IMR-90 (cell line): ENCODE data around the gene TMEM63B. TPM values are rescaled to one million over a fixed set of nuclear protein-coding genes. Genes with fewer than 3 reads are reported as not detected.

ENCODE experiments used
- ATAC-seq: fragments of 200-7000 bp; cut with Tn5 transposase; 2 replicates; pipeline ENCODE4 v1.9.1; 2020; ENCODE audit warnings: low read depth, mild to moderate bottlenecking, moderate library complexity
- BruUV-seq: library from RNA; stranded (reverse); fragments of 400-500 nt; replicated peaks from 2 replicates; lab custom pipeline; 2021; lab: Mats Ljungman, UMichigan
- CTCF ChIA-PET: fragments of 300-600 bp; formaldehyde crosslinking; extraction: SDS; loops from one replicate; lab custom pipeline; 2021; ENCODE audit warnings: antibody characterized with exemption; lab: Yijun Ruan, JAX
- POLR2A ChIA-PET: fragments of 300-600 bp; sonication (Branson Sonifier 250); formaldehyde crosslinking; loops from one replicate; lab custom pipeline; 2022; ENCODE audit warnings: antibody characterized with exemption; ENCODE audit not compliant: unreplicated experiment; lab: Charles Lee
- DNase-seq: peaks from one replicate; pipeline ENCODE4 v3.0.0; 2013
- H2AFZ ChIP-seq: replicated peaks from 2 replicates; pipeline ENCODE3; 2013; ENCODE audit warnings: low read length, mild to moderate bottlenecking; ENCODE audit not compliant: poor library complexity
- H2AK5ac ChIP-seq: 2 replicates; pipeline ENCODE4 v1.6.1; 2013; ENCODE audit warnings: low read depth, low read length, inconsistent platforms
- H2AK9ac ChIP-seq: replicated peaks from 2 replicates; pipeline ENCODE3; 2013; ENCODE audit warnings: mild to moderate bottlenecking, low read depth, low read length, moderate library complexity; ENCODE audit not compliant: poor library complexity
- H2BK120ac ChIP-seq: 2 replicates; pipeline ENCODE4 v1.6.1; 2013; ENCODE audit warnings: low read depth, low read length, inconsistent platforms
- H2BK15ac ChIP-seq: 3 replicates; pipeline ENCODE4 v1.6.1; 2013; ENCODE audit warnings: low read depth, low read length, inconsistent platforms
- H2BK20ac ChIP-seq: 2 replicates; pipeline ENCODE4 v1.6.1; 2013; ENCODE audit warnings: low read depth, mild to moderate bottlenecking, inconsistent platforms, low read length, moderate library complexity
- H2BK5ac ChIP-seq: 2 replicates; pipeline ENCODE4 v1.6.1; 2013; ENCODE audit warnings: mild to moderate bottlenecking, low read depth, low read length, inconsistent platforms; ENCODE audit not compliant: poor library complexity, severe bottlenecking
- H3K14ac ChIP-seq: replicated peaks from 2 replicates; pipeline ENCODE4 v1.6.1; 2013; ENCODE audit warnings: low read depth, low read length, inconsistent platforms
- H3K18ac ChIP-seq: 2 replicates; pipeline ENCODE4 v1.6.1; 2013; ENCODE audit warnings: low read depth, low read length, control low read depth
- H3K23ac ChIP-seq: 2 replicates; pipeline ENCODE4 v1.6.1; 2013; ENCODE audit warnings: low read depth, low read length, inconsistent platforms
- H3K27ac ChIP-seq: 2 replicates; pipeline ENCODE4 v1.5.1; 2013; ENCODE audit warnings: mild to moderate bottlenecking, control low read depth, low read length; ENCODE audit not compliant: insufficient read depth
- H3K27me3 ChIP-seq: 2 replicates; pipeline ENCODE4 v1.6.1; 2013; ENCODE audit warnings: low read length; ENCODE audit not compliant: control insufficient read depth, insufficient read depth
- H3K36me3 ChIP-seq: 2 replicates; pipeline ENCODE4 v1.6.1; 2013; ENCODE audit warnings: low read length, mixed read lengths; ENCODE audit not compliant: control insufficient read depth, insufficient read depth
- H3K4ac ChIP-seq: 2 replicates; pipeline ENCODE4 v1.6.1; 2013; ENCODE audit warnings: low read depth, low read length, inconsistent platforms
- H3K4me1 ChIP-seq: 2 replicates; pipeline ENCODE4 v1.6.1; 2013; ENCODE audit warnings: low read length, mixed read lengths; ENCODE audit not compliant: control insufficient read depth, insufficient read depth
- H3K4me2 ChIP-seq: 2 replicates; pipeline ENCODE4 v1.6.1; 2013; ENCODE audit warnings: low read depth, mild to moderate bottlenecking, control low read depth, low read length, moderate library complexity
- H3K4me3 ChIP-seq: 2 replicates; pipeline ENCODE4 v1.5.1; 2013; ENCODE audit warnings: low read depth, mild to moderate bottlenecking, control low read depth, low read length, moderate library complexity; ENCODE audit not compliant: insufficient read depth
- H3K56ac ChIP-seq: 2 replicates; pipeline ENCODE4 v1.6.1; 2013; ENCODE audit warnings: low read length, inconsistent platforms; ENCODE audit not compliant: insufficient read depth; ENCODE audit errors: extremely low read depth
- H3K79me1 ChIP-seq, 2 experiments: 2 replicates each; pipeline ENCODE4 v1.6.1; 2013; ENCODE audit warnings: low read length in 2 of 2, inconsistent platforms in 1 of 2, low read depth in 1 of 2
- H3K9ac ChIP-seq: 2 replicates; pipeline ENCODE4 v1.6.1; 2013; ENCODE audit warnings: low read depth, low read length, control low read depth
- H3K9me1 ChIP-seq: 2 replicates; pipeline ENCODE4 v1.6.1; 2013; ENCODE audit warnings: low read length, inconsistent platforms; ENCODE audit not compliant: insufficient read depth
- H3K9me3 ChIP-seq: 2 replicates; pipeline ENCODE4 v1.6.1; 2013; ENCODE audit warnings: low read length; ENCODE audit not compliant: control insufficient read depth, insufficient read depth
- H4K20me1 ChIP-seq: 2 replicates; pipeline ENCODE4 v1.6.1; 2013; ENCODE audit warnings: low read length, inconsistent platforms; ENCODE audit not compliant: insufficient read depth
- H4K5ac ChIP-seq: 2 replicates; pipeline ENCODE4 v1.6.1; 2013; ENCODE audit warnings: mild to moderate bottlenecking, low read depth, low read length, control low read depth
- H4K8ac ChIP-seq, 2 experiments: 2 replicates each; pipeline ENCODE4 v1.6.1; 2013; ENCODE audit warnings: low read depth in 2 of 2, low read length in 2 of 2, control low read depth in 1 of 2, inconsistent platforms in 1 of 2
- H4K91ac ChIP-seq: 2 replicates; pipeline ENCODE4 v1.6.1; 2013; ENCODE audit warnings: low read depth, low read length, inconsistent platforms; ENCODE audit not compliant: insufficient read depth
- BHLHE40 ChIP-seq: fragments of 150-350 bp; IDR thresholded peaks from 2 replicates; pipeline ENCODE4 v1.6.1; 2016; ENCODE audit warnings: mild to moderate bottlenecking, low read depth, low read length
- CHD1 ChIP-seq: IDR thresholded peaks from 2 replicates; pipeline ENCODE4 v1.6.1; 2012; ENCODE audit warnings: low read depth, low read length, improper control_type of control experiment
- FOS ChIP-seq: fragments of 150-350 bp; IDR thresholded peaks from 2 replicates; pipeline ENCODE4 v1.6.1; 2016; ENCODE audit warnings: low read depth, low read length
- MAFK ChIP-seq: IDR thresholded peaks from 2 replicates; pipeline ENCODE4 v1.6.1; 2012; ENCODE audit warnings: low read depth, low read length, improper control_type of control experiment
- MXI1 ChIP-seq: IDR thresholded peaks from 2 replicates; pipeline ENCODE4 v1.6.1; 2012; ENCODE audit warnings: low read depth, mild to moderate bottlenecking, low read length, moderate library complexity, borderline replicate concordance
- NFE2L2 ChIP-seq: fragments of 150-350 bp; IDR thresholded peaks from 2 replicates; pipeline ENCODE4 v1.6.1; 2016; ENCODE audit warnings: low read depth, mild to moderate bottlenecking, low read length
- POLR2A ChIP-seq: IDR thresholded peaks from 2 replicates; pipeline ENCODE4 v1.6.1; 2012; ENCODE audit warnings: mild to moderate bottlenecking, low read depth, low read length
- RAD21 ChIP-seq: IDR thresholded peaks from 2 replicates; pipeline ENCODE4 v1.6.1; 2012; ENCODE audit warnings: low read length, improper control_type of control experiment
- RFX5 ChIP-seq: IDR thresholded peaks from 2 replicates; pipeline ENCODE4 v1.8.0; 2012; ENCODE audit warnings: low read depth, mild to moderate bottlenecking, low read length, moderate library complexity
- SMC3 ChIP-seq: fragments of 150-350 bp; IDR thresholded peaks from 2 replicates; pipeline ENCODE4 v1.6.1; 2016; ENCODE audit warnings: low read depth, mild to moderate bottlenecking, antibody characterized with exemption, low read length, moderate library complexity
- WGBS, 2 experiments: methylation state at CpG; one replicate each; pipeline versions ENCODE4 v1.1.5 to v1.1.7; 2013; ENCODE audit warnings: missing lambda C conversion rate in 2 of 2; ENCODE audit not compliant: insufficient read length in 1 of 2; ENCODE audit errors: extremely low coverage in 2 of 2; 5-methylcytosine and 5-hydroxymethylcytosine counted together
- dilution Hi-C: fragments of 300-500 bp; cut with HindIII; formaldehyde crosslinking; loops from one replicate; pipeline ENCODE4 v1.14.3; 2018; ENCODE audit warnings: low sequenced_read_pairs; ENCODE audit not compliant: unreplicated experiment
- in situ Hi-C: fragments of 300-500 bp; cut with MboI; formaldehyde crosslinking; loops from 3 replicates; pipeline ENCODE4 v1.14.3; 2019; ENCODE audit warnings: low sequenced_read_pairs, inconsistent platforms, mixed read lengths
- intact Hi-C: fragments of 100-400 bp; cut with micrococcal nuclease; formaldehyde crosslinking; loops from 2 replicates; pipeline ENCODE4 v1.10.0; 2022
- polyA plus RNA-seq, 3 experiments: library from polyadenylated mRNA; depleted of rRNA; stranded (reverse); fragments of >200 nt; gene quantifications; 2 replicates each; pipeline ENCODE4 v1.2.3, GENCODE V29; 2012; ENCODE audit warnings: low replicate concordance in 1 of 3
- total RNA-seq: library from RNA; depleted of rRNA; stranded (reverse); fragments of >200 nt; gene quantifications from 2 replicates; pipeline ENCODE4 v1.2.3, GENCODE V29; 2012
- TF ChIP-seq, protein P1 (sequence below): conservative IDR thresholded peaks from 2 replicates; pipeline ENCODE4 v1.5.1; 2012; ENCODE audit warnings: mild to moderate bottlenecking, low read depth, low read length, improper control_type of control experiment
- TF ChIP-seq, protein P2 (sequence below): fragments of 150-350 bp; IDR thresholded peaks from 2 replicates; pipeline ENCODE4 v1.6.1; 2016; ENCODE audit warnings: low read depth, mild to moderate bottlenecking, low read length, moderate library complexity, borderline replicate concordance

TMEM63B gene
- total and polyA plus RNA-seq, 2 of the 4 experiments (the other 2 are of a cell fraction), result 12.2 to 42.6 TPM

DNA sequence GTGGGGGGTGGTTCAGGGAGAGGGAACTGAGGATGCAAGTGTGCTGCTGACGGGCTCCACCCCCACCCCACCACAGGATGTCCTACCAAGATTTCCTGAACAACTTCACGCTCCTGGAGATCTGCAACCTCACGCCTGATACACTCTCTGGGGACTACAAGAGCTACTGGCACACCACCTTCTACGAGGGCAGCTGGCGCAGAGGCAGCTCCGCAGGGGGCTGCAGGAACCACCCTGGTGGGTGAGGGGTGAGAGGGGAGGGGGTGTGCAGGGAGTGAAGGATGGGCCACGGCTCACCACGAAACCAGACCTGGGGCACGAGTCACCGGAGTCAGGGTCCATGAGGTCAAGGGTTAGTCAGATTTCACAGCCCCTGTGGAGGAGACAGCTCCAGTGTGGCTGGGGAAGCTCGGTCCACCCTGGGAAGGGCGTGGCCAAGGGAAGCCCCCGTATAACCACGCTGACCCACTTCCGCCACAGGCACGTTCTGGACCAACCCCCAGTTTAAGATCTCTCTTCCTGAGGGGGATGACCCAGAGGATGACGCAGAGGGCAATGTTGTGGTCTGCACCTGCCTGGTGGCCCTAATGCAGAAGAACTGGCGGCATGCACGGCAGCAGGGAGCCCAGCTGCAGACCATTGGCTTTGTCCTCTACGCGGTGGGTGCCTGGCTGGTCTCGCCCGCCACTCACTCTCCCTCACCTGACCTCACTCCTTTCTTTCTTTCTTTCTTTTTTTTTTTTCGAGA is 49.6 kb downstream of the TMEM63B start (continued):
- no peak for TF ChIP-seq SMC3

DNA sequence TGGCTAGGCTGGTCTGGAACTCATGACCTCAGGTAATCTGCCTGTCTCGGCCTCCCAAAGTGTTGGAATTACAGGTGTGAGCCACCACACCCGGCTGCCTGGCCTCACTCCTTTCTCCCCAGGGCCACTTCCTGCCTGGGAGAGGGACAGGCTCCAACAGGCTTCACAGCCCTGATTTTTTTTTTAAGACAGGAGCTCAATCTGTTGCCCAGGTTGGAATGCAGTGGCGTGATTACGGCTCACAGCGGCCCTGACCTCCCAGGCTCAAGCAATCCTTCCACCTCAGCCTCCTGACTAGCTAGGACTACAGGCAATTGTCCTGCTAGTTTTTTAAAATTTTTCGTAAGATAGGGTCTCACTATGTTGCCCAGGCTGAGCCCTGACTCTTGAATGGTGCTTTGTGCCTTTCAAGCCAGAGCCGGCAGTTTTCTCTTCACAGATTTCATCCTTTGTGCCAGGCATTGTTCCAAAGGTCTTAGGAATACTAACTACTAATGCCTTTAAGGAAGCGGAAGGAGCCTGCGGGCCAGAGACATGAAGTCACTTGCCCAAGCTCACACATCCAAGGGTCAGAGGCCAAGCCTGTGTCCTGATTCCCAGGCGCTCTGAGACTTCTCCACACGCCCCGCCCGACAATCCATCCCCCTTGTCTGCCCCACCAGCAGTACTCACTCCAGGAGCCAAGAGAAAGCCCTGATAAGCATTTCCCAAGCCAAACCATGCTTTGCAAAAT is 50.5 kb downstream of the TMEM63B start:
- Histone ChIP-seq H3K27me3 (peaks cover 2% of the 10 kb centered on the region; the same call in 1 of the 2 replicates), H3K18ac (no peak overlapping the region), H3K79me1 (no peaks in the 10 kb centered on the region), H3K4ac (no peak overlapping the region; the same call in 1 of the 2 replicates), H3K27ac (no peak overlapping the region), H3K14ac (no peak overlapping the region), H4K91ac (no peak overlapping the region), H3K9me1 (peaks cover 9% of the 10 kb centered on the region; the same call in 1 of the 2 replicates), H3K4me2 (no peak overlapping the region), H3K36me3 (no peaks in the 10 kb centered on the region), H4K8ac (0 out of 4 replicates have a peak overlapping the region, but pooled peaks of 1 of the 2 experiments have one; percentile 33), H3K9me3 (no peaks in the 10 kb centered on the region), H3K9ac (no peak overlapping the region), H2BK20ac (no peak overlapping the region), H2BK5ac (no peak overlapping the region), H4K20me1 (no peaks in the 10 kb centered on the region; the same call in 1 of the 2 replicates), H3K23ac (no peak overlapping the region), H2AFZ (no peak overlapping the region), H3K4me3 (no peak overlapping the region), H2BK120ac (no peak overlapping the region), H2BK15ac (no peak overlapping the region), H3K4me1 (0 out of 2 replicates have a peak, but pooled peaks cover under 1% of the 10 kb centered on the region), H4K5ac (no peak overlapping the region), H3K56ac (no peak overlapping the region), H2AK5ac (0 out of 2 replicates have a peak overlapping the region, but pooled peaks have one; percentile 48), H2AK9ac (no peak overlapping the region)
- BruUV-seq, result no TSS peak
- intact Hi-C loops, result loop anchor here (1.0 kb wide), 1 partner anchor 59 kb away; no protein-coding TSS in a partner anchor
- dilution Hi-C loops, result no loop called here
- DNase-seq, result peak; percentile 56
- POLR2A ChIA-PET, result no interaction called here
- 84% methylated on average over 5 of the region's 13 CpGs; no CpG with 5 or more reads in 1 of the 2 experiments for WGBS, 2 experiments
- in situ Hi-C loops, result no loop called here
- peak; percentile 81 for ATAC-seq
- CTCF ChIA-PET, result no interaction called here
- TF ChIP-seq NFE2L2, result no peak
- TF ChIP-seq, protein P1, sequence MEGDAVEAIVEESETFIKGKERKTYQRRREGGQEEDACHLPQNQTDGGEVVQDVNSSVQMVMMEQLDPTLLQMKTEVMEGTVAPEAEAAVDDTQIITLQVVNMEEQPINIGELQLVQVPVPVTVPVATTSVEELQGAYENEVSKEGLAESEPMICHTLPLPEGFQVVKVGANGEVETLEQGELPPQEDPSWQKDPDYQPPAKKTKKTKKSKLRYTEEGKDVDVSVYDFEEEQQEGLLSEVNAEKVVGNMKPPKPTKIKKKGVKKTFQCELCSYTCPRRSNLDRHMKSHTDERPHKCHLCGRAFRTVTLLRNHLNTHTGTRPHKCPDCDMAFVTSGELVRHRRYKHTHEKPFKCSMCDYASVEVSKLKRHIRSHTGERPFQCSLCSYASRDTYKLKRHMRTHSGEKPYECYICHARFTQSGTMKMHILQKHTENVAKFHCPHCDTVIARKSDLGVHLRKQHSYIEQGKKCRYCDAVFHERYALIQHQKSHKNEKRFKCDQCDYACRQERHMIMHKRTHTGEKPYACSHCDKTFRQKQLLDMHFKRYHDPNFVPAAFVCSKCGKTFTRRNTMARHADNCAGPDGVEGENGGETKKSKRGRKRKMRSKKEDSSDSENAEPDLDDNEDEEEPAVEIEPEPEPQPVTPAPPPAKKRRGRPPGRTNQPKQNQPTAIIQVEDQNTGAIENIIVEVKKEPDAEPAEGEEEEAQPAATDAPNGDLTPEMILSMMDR, result no peak
- no peak for TF ChIP-seq RAD21
- TF ChIP-seq MXI1, result no peak
- TF ChIP-seq, protein P2, sequence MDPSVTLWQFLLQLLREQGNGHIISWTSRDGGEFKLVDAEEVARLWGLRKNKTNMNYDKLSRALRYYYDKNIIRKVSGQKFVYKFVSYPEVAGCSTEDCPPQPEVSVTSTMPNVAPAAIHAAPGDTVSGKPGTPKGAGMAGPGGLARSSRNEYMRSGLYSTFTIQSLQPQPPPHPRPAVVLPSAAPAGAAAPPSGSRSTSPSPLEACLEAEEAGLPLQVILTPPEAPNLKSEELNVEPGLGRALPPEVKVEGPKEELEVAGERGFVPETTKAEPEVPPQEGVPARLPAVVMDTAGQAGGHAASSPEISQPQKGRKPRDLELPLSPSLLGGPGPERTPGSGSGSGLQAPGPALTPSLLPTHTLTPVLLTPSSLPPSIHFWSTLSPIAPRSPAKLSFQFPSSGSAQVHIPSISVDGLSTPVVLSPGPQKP, result no peak
- TF ChIP-seq SMC3, result no peak
- TF ChIP-seq MAFK, result no peak
- TF ChIP-seq FOS, result no peak
- no peak for TF ChIP-seq RFX5
- no peak for TF ChIP-seq CHD1
- no peak for TF ChIP-seq BHLHE40
- no peak for TF ChIP-seq POLR2A
